H9 (cell line): Measurements from ENCODE around the gene LMX1A. TPM values are rescaled to one million over a fixed set of nuclear protein-coding genes. Genes with fewer than 3 reads are reported as not detected.

ENCODE experiments used
- DNase-seq: peaks from one replicate; pipeline ENCODE4 v3.0.0-alpha.2; 2017
- H2AFZ ChIP-seq: one replicate; pipeline ENCODE4 v1.6.1; 2013; ENCODE audit warnings: mild to moderate bottlenecking, low read length, control low read depth, moderate library complexity
- H2AK5ac ChIP-seq: 2 replicates; pipeline ENCODE4 v1.6.1; 2013; ENCODE audit warnings: low read length, control low read depth, mixed read lengths; ENCODE audit not compliant: insufficient read length
- H2BK120ac ChIP-seq: one replicate; pipeline ENCODE4 v1.6.1; 2013; ENCODE audit warnings: low read depth, mild to moderate bottlenecking, low read length, control low read depth, inconsistent platforms; ENCODE audit not compliant: poor library complexity, severe bottlenecking
- H2BK12ac ChIP-seq: 2 replicates; pipeline ENCODE4 v1.6.1; 2013; ENCODE audit warnings: low read length, control low read depth, mixed read lengths, low read depth; ENCODE audit not compliant: insufficient read length
- H2BK15ac ChIP-seq: 2 replicates; pipeline ENCODE4 v1.6.1; 2013; ENCODE audit warnings: low read depth, low read length, control low read depth
- H2BK20ac ChIP-seq: one replicate; pipeline ENCODE4 v1.6.1; 2013; ENCODE audit warnings: low read depth, mild to moderate bottlenecking, low read length, control low read depth, inconsistent platforms; ENCODE audit not compliant: poor library complexity, severe bottlenecking
- H2BK5ac ChIP-seq: 2 replicates; pipeline ENCODE4 v1.6.1; 2013; ENCODE audit warnings: low read length, control low read depth, mixed read lengths; ENCODE audit not compliant: insufficient read length
- H3K14ac ChIP-seq: 2 replicates; pipeline ENCODE4 v1.6.1; 2013; ENCODE audit warnings: low read length, control low read depth; ENCODE audit not compliant: insufficient read depth
- H3K18ac ChIP-seq: 2 replicates; pipeline ENCODE4 v1.6.1; 2013; ENCODE audit warnings: low read depth, mild to moderate bottlenecking, mixed read lengths, low read length, control low read depth; ENCODE audit not compliant: insufficient read length
- H3K23ac ChIP-seq: 2 replicates; pipeline ENCODE4 v1.6.1; 2013; ENCODE audit warnings: low read length, control low read depth, mixed read lengths, low read depth; ENCODE audit not compliant: insufficient read length
- H3K23me2 ChIP-seq: 2 replicates; pipeline ENCODE4 v1.6.1; 2013; ENCODE audit warnings: low read depth, mild to moderate bottlenecking, mixed read lengths, low read length, control low read depth; ENCODE audit not compliant: insufficient read length, poor library complexity, severe bottlenecking
- H3K27ac ChIP-seq: 2 replicates; pipeline ENCODE4 v1.5.1; 2013; ENCODE audit warnings: low read length, control low read depth, mixed read lengths, low read depth; ENCODE audit not compliant: insufficient read length
- H3K27me3 ChIP-seq: 2 replicates; pipeline ENCODE4 v1.6.1; 2013; ENCODE audit warnings: low read length, control low read depth, inconsistent platforms; ENCODE audit not compliant: insufficient read depth
- H3K4ac ChIP-seq: 2 replicates; pipeline ENCODE4 v1.6.1; 2013; ENCODE audit warnings: low read depth, mild to moderate bottlenecking, control low read depth, inconsistent platforms, low read length, moderate library complexity
- H3K4me1 ChIP-seq: 2 replicates; pipeline ENCODE4 v1.6.1; 2013; ENCODE audit warnings: low read length, control low read depth, inconsistent platforms; ENCODE audit not compliant: insufficient read depth
- H3K4me2 ChIP-seq: 2 replicates; pipeline ENCODE4 v1.6.1; 2013; ENCODE audit warnings: low read length, control low read depth, mixed read lengths; ENCODE audit not compliant: insufficient read length, insufficient read depth
- H3K56ac ChIP-seq: 2 replicates; pipeline ENCODE4 v1.6.1; 2013; ENCODE audit warnings: low read depth, mild to moderate bottlenecking, mixed read lengths, low read length, control low read depth; ENCODE audit not compliant: insufficient read length
- H3K79me1 ChIP-seq: 2 replicates; pipeline ENCODE4 v1.6.1; 2013; ENCODE audit warnings: low read depth, mild to moderate bottlenecking, moderate library complexity, low read length, control low read depth, inconsistent platforms; ENCODE audit not compliant: insufficient read depth, poor library complexity, severe bottlenecking
- H3K79me2 ChIP-seq: 2 replicates; pipeline ENCODE4 v1.6.1; 2013; ENCODE audit warnings: low read length, control low read depth, inconsistent platforms; ENCODE audit not compliant: insufficient read depth
- H3K9ac ChIP-seq: 2 replicates; pipeline ENCODE4 v1.6.1; 2013; ENCODE audit warnings: low read length, control low read depth, mixed read lengths; ENCODE audit not compliant: insufficient read length; ENCODE audit errors: extremely low read depth
- H3K9me3 ChIP-seq: one replicate; pipeline ENCODE4 v1.6.1; 2013; ENCODE audit warnings: low read depth, low read length, inconsistent platforms; ENCODE audit not compliant: control insufficient read depth
- H3T11ph ChIP-seq: one replicate; pipeline ENCODE4 v1.6.1; 2013; ENCODE audit warnings: mild to moderate bottlenecking, low read length, control low read depth, inconsistent platforms
- H4K20me1 ChIP-seq: one replicate; pipeline ENCODE4 v1.6.1; 2013; ENCODE audit not compliant: control insufficient read depth, insufficient read length, insufficient read depth
- H4K5ac ChIP-seq: 2 replicates; pipeline ENCODE4 v1.6.1; 2013; ENCODE audit warnings: low read depth, mild to moderate bottlenecking, mixed read lengths, low read length, control low read depth; ENCODE audit not compliant: insufficient read length
- H4K8ac ChIP-seq: replicated peaks from 2 replicates; pipeline ENCODE4 v1.6.1; 2013; ENCODE audit warnings: low read length, control low read depth, mixed read lengths, low read depth; ENCODE audit not compliant: insufficient read length
- H4K91ac ChIP-seq: 2 replicates; pipeline ENCODE4 v1.6.1; 2013; ENCODE audit warnings: low read depth, mild to moderate bottlenecking, moderate library complexity, mixed read lengths, low read length, control low read depth; ENCODE audit not compliant: insufficient read length
- H3K27ac Mint-ChIP-seq, 3 experiments: 2 replicates in 2 of 3; 3 replicates in 1 of 3; pipeline ENCODE4 v1.8.0; 2020 to 2021; ENCODE audit warnings: mixed read lengths in 3 of 3, mild to moderate bottlenecking in 1 of 3, moderate library complexity in 1 of 3
- H3K27me3 Mint-ChIP-seq: 2 replicates; pipeline ENCODE4 v1.8.0; 2021; ENCODE audit warnings: low read depth, mild to moderate bottlenecking, moderate library complexity, mixed read lengths
- H3K36me3 Mint-ChIP-seq, 3 experiments: 2 replicates in 2 of 3; 3 replicates in 1 of 3; pipeline ENCODE4 v1.8.0; 2020 to 2021; ENCODE audit warnings: low read depth in 3 of 3, mixed read lengths in 3 of 3; ENCODE audit not compliant: insufficient read depth in 1 of 3
- H3K4me1 Mint-ChIP-seq, 2 experiments: 2 replicates each; pipeline ENCODE4 v1.8.0; 2020; ENCODE audit warnings: mixed read lengths in 2 of 2
- H3K4me3 Mint-ChIP-seq, 2 experiments: 2 replicates in 1 of 2; 3 replicates in 1 of 2; pipeline ENCODE4 v1.8.0; 2020 to 2021; ENCODE audit warnings: mild to moderate bottlenecking in 2 of 2, mixed read lengths in 2 of 2, moderate library complexity in 1 of 2
- H3K9me3 Mint-ChIP-seq, 2 experiments: 2 replicates in 1 of 2; 3 replicates in 1 of 2; pipeline ENCODE4 v1.8.0; 2020; ENCODE audit warnings: mild to moderate bottlenecking in 2 of 2, mixed read lengths in 2 of 2, moderate library complexity in 1 of 2
- WGBS: extraction: QIAGEN DNeasy Blood & Tissue Kit; methylation state at CpG from one replicate; pipeline ENCODE4 v1.1.7; 2013; ENCODE audit warnings: missing lambda C conversion rate, low lambda C conversion rate, mixed read lengths; ENCODE audit not compliant: insufficient read length; ENCODE audit errors: extremely low coverage; 5-methylcytosine and 5-hydroxymethylcytosine counted together
- total RNA-seq: library from RNA; stranded (reverse); gene quantifications from 2 replicates; pipeline ENCODE4 v1.2.1, GENCODE V29; 2021
- TF ChIP-seq, protein P1 (sequence below): fragments of 200-600 bp; sonication (generic); conservative IDR thresholded peaks from 3 replicates; pipeline ENCODE4 v1.8.0; 2021; ENCODE audit warnings: antibody characterized with exemption, mild to moderate bottlenecking

Gene LMX1A
- total RNA-seq, 1 experiment from 2014 or later: not detected

DNA sequence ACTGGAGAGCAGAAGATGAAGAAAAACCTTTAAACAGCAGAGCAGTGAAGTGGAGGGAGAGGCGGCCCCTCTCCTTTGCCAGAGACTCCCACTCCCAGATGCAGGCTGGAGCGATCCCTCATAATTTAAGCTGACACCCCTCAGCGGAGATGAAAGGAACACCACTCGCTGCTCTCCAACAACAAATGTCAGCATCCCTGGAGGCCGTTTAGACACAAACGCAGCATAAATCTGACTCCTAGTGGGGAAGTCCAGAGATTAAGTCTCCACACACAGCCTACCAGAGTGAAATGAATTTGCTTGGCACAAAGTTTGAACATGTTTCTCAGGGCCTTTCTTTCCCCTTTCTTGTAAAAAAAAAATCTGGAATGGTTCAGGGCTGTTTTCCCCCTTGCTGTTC is 137.8 kb downstream of the LMX1A start:
- H3K4me1 ChIP-seq: 0 out of 2 replicates have a peak, but pooled peaks cover 2% of the 10 kb centered on the region
- H3K4me1 Mint-ChIP-seq: peaks cover 40 to 66% of the 10 kb centered on the region in 2 experiments

More for the DNA sequence above, 137.8 kb downstream of the LMX1A start:
- Histone ChIP-seq H3T11ph (no peak overlapping the region), H4K91ac (no peak overlapping the region), H4K5ac (no peak overlapping the region), H3K4ac (no peak overlapping the region), H3K56ac (no peak overlapping the region), H4K8ac (no peak overlapping the region), H3K23me2 (no peaks in the 10 kb centered on the region), H2BK12ac (no peak overlapping the region), H3K79me2 (no peaks in the 10 kb centered on the region), H2BK5ac (no peak overlapping the region), H2BK15ac (no peak overlapping the region), H2AFZ (no peak overlapping the region), H3K18ac (no peak overlapping the region), H3K27ac (no peak overlapping the region), H3K23ac (no peak overlapping the region), H3K27me3 (no peaks in the 10 kb centered on the region), H2BK120ac (no peak overlapping the region), H4K20me1 (no peaks in the 10 kb centered on the region), H2BK20ac (no peak overlapping the region), H3K9me3 (no peaks in the 10 kb centered on the region), H3K9ac (no peak overlapping the region), H3K14ac (no peak overlapping the region), H3K79me1 (no peaks in the 10 kb centered on the region), H2AK5ac (no peak overlapping the region), H3K4me2 (no peak overlapping the region)
- Mint-ChIP-seq H3K9me3 (no peaks in the 10 kb centered on the region), H3K27me3 (peaks cover 4% of the 10 kb centered on the region), H3K36me3 (no peaks in the 10 kb centered on the region), H3K27ac (no peak overlapping the region), H3K4me3 (no peak overlapping the region)
- TF ChIP-seq, protein P1, sequence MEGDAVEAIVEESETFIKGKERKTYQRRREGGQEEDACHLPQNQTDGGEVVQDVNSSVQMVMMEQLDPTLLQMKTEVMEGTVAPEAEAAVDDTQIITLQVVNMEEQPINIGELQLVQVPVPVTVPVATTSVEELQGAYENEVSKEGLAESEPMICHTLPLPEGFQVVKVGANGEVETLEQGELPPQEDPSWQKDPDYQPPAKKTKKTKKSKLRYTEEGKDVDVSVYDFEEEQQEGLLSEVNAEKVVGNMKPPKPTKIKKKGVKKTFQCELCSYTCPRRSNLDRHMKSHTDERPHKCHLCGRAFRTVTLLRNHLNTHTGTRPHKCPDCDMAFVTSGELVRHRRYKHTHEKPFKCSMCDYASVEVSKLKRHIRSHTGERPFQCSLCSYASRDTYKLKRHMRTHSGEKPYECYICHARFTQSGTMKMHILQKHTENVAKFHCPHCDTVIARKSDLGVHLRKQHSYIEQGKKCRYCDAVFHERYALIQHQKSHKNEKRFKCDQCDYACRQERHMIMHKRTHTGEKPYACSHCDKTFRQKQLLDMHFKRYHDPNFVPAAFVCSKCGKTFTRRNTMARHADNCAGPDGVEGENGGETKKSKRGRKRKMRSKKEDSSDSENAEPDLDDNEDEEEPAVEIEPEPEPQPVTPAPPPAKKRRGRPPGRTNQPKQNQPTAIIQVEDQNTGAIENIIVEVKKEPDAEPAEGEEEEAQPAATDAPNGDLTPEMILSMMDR: no peak
- no CpG with 5 or more reads among the region's 6 CpGs for WGBS
- no peak for DNase-seq
